K562 (cell line): ENCODE measurements around the gene BEST1. TPM values are rescaled to one million over a fixed set of nuclear protein-coding genes. Genes with fewer than 3 reads are reported as not detected.

Experiments used
- BRCA1 ChIP-seq, 2 experiments: fragments of 450-650 bp in 1 of 2; sonication (generic) in 1 of 2; formaldehyde crosslinking in 1 of 2; IDR thresholded peaks; 2 replicates each; pipeline versions ENCODE4 v1.5.0 to v1.6.1; 2017 to 2020; ENCODE audit warnings: mild to moderate bottlenecking in 1 of 2, missing genetic modification reagents in 1 of 2
- C11orf30 ChIP-seq: fragments of 450-650 bp; IDR thresholded peaks from 2 replicates; pipeline ENCODE4 v1.6.1; 2016; ENCODE audit warnings: low read depth, mild to moderate bottlenecking
- CEBPB ChIP-seq: fragments of 450-650 bp; IDR thresholded peaks from 2 replicates; pipeline ENCODE4 v1.6.1; 2016; ENCODE audit warnings: missing genetic modification characterization, missing compliant biosample characterization
- EP300 ChIP-seq: IDR thresholded peaks from 2 replicates; pipeline ENCODE4 v1.6.1; 2012; ENCODE audit warnings: low read length, improper control_type of control experiment
- FOXJ3 ChIP-seq: sonication (generic); formaldehyde crosslinking; IDR thresholded peaks from 2 replicates; pipeline ENCODE4 v1.4.0; 2020; ENCODE audit warnings: mild to moderate bottlenecking, missing genetic modification reagents
- PCBP2 ChIP-seq: fragments of 200-400 bp; formaldehyde crosslinking; IDR thresholded peaks from 2 replicates; pipeline ENCODE4 v1.6.1; 2018; ENCODE audit warnings: low read length, low read depth, mild to moderate bottlenecking, moderate library complexity; ENCODE audit not compliant: poor library complexity, severe bottlenecking
- POLR2G ChIP-seq: fragments of 200-400 bp; formaldehyde crosslinking; IDR thresholded peaks from 2 replicates; pipeline ENCODE4 v1.6.1; 2017; ENCODE audit warnings: low read depth, mild to moderate bottlenecking, antibody characterized with exemption, low read length, moderate library complexity
- RBFOX2 ChIP-seq: fragments of 200-400 bp; formaldehyde crosslinking; IDR thresholded peaks from 2 replicates; pipeline ENCODE4 v1.6.1; 2017; ENCODE audit warnings: low read depth, mild to moderate bottlenecking, low read length, moderate library complexity
- RFX7 ChIP-seq: fragments of 250-450 bp; sonication (Bioruptor Pico); IDR thresholded peaks from 2 replicates; pipeline ENCODE4 v1.5.1; 2021; ENCODE audit warnings: mild to moderate bottlenecking
- SMARCA4 ChIP-seq: fragments of 450-650 bp; IDR thresholded peaks from 2 replicates; pipeline ENCODE4 v1.6.1; 2016
- STAG1 ChIP-seq: sonication (generic); formaldehyde crosslinking; IDR thresholded peaks from 2 replicates; pipeline ENCODE4 v1.5.0; 2020; ENCODE audit warnings: missing genetic modification reagents, borderline replicate concordance
- TCFL5 ChIP-seq: fragments of 250-450 bp; sonication (Bioruptor Pico); conservative IDR thresholded peaks from 2 replicates; pipeline ENCODE4 v1.6.1; 2021; ENCODE audit warnings: mild to moderate bottlenecking, moderate library complexity, matching md5 sums
- YBX1 ChIP-seq: fragments of 450-650 bp; IDR thresholded peaks from 2 replicates; pipeline ENCODE4 v1.7.1; 2016; ENCODE audit warnings: mild to moderate bottlenecking
- ZEB2 ChIP-seq: fragments of 450-650 bp; IDR thresholded peaks from 2 replicates; pipeline ENCODE4 v1.6.1; 2016
- ZKSCAN3 ChIP-seq: fragments of 250-450 bp; sonication (Bioruptor Pico); IDR thresholded peaks from 2 replicates; pipeline ENCODE4 v1.4.0; 2020
- ZNF398 ChIP-seq: fragments of 250-450 bp; sonication (Bioruptor Pico); IDR thresholded peaks from 2 replicates; pipeline ENCODE4 v1.8.0; 2021; ENCODE audit warnings: moderate library complexity, mild to moderate bottlenecking, inconsistent platforms
- ZNF707 ChIP-seq: fragments of 250-450 bp; sonication (Bioruptor Pico); conservative IDR thresholded peaks from 2 replicates; pipeline ENCODE4 v1.8.0; 2022; ENCODE audit warnings: inconsistent platforms, mild to moderate bottlenecking, moderate library complexity
- ZNF79 ChIP-seq: fragments of 250-450 bp; sonication (Bioruptor Pico); IDR thresholded peaks from 2 replicates; pipeline ENCODE4 v1.4.0; 2020; ENCODE audit warnings: low read depth, mild to moderate bottlenecking, moderate library complexity
- polyA plus RNA-seq, 8 experiments: library from polyadenylated mRNA; depleted of rRNA in 4 of 8; stranded (reverse) in 5 of 8; unstranded in 3 of 8; fragments of >200 nt; fragmentation: Nextera tagmentation in 2 of 8; fragmentation: Illumina TruSeq in 1 of 8; extraction: Ambion mirVana in 2 of 8; extraction: Trizol in 1 of 8; gene quantifications; 2 replicates each; pipeline versions ENCODE4 v1.2.1 to v1.2.3, GENCODE V29; 2011 to 2014; ENCODE audit warnings: inconsistent platforms in 1 of 8, missing spikeins in 1 of 8
- total RNA-seq, 7 experiments: library from RNA; depleted of rRNA in 6 of 7; stranded (reverse); fragments of >200 nt in 6 of 7; fragmentation: Illumina TruSeq in 2 of 7; extraction: Trizol in 2 of 7; gene quantifications; 2 replicates each; pipeline versions ENCODE4 v1.2.1 to v1.2.3, GENCODE V29; 2011 to 2021; ENCODE audit warnings: low replicate concordance in 1 of 7
- TF ChIP-seq, protein P1 (sequence below): sonication (generic); formaldehyde crosslinking; IDR thresholded peaks from 2 replicates; pipeline ENCODE4 v1.8.0; 2023; ENCODE audit warnings: missing genetic modification reagents, mild to moderate bottlenecking, borderline replicate concordance
- TF ChIP-seq, protein P2 (sequence below), 2 experiments: fragments of 450-650 bp in 1 of 2; sonication (generic) in 1 of 2; formaldehyde crosslinking in 1 of 2; IDR thresholded peaks in 1 of 2; conservative IDR thresholded peaks in 1 of 2; 2 replicates each; pipeline versions ENCODE4 v1.6.1 to v1.8.1; 2016 to 2023; ENCODE audit warnings: mild to moderate bottlenecking in 2 of 2, moderate library complexity in 2 of 2, inconsistent platforms in 1 of 2, missing genetic modification reagents in 1 of 2
- TF ChIP-seq, protein P3 (sequence below): fragments of 450-650 bp; IDR thresholded peaks from 2 replicates; pipeline ENCODE4 v1.6.1; 2016

Gene BEST1
- total and polyA plus RNA-seq, 9 of the 15 experiments (the other 6 are each of a cell fraction or from before 2014, with no cell fraction given): 0.07 to 1.3 (median 0.40) TPM

- TF ChIP-seq C11orf30 (peak; percentile 19; the same call in 1 of the 2 replicates), STAG1 (CRISPR knock-in tag) (no peak), YBX1 (no peak), SMARCA4 (peak; percentile 45; the same call in 1 of the 2 replicates), ZNF79 (CRISPR knock-in tag) (no peak), ZNF707 (CRISPR knock-in tag) (no peak), ZEB2 (peak; percentile 92), RBFOX2 (no peak), ZKSCAN3 (CRISPR knock-in tag) (no peak), BRCA1 (IDR thresholded peaks at IDR 0.05) (no peak), BRCA1 (CRISPR knock-in tag; IDR thresholded peaks at IDR 0.05) (no peak), POLR2G (no peak), TCFL5 (CRISPR knock-in tag) (no peak), EP300 (no peak; the same call in 1 of the 2 replicates), ZNF398 (no peak), PCBP2 (no peak), FOXJ3 (CRISPR knock-in tag) (no peak), CEBPB (tag) (peak; percentile 76), RFX7 (no peak)
- TF ChIP-seq, protein P1, sequence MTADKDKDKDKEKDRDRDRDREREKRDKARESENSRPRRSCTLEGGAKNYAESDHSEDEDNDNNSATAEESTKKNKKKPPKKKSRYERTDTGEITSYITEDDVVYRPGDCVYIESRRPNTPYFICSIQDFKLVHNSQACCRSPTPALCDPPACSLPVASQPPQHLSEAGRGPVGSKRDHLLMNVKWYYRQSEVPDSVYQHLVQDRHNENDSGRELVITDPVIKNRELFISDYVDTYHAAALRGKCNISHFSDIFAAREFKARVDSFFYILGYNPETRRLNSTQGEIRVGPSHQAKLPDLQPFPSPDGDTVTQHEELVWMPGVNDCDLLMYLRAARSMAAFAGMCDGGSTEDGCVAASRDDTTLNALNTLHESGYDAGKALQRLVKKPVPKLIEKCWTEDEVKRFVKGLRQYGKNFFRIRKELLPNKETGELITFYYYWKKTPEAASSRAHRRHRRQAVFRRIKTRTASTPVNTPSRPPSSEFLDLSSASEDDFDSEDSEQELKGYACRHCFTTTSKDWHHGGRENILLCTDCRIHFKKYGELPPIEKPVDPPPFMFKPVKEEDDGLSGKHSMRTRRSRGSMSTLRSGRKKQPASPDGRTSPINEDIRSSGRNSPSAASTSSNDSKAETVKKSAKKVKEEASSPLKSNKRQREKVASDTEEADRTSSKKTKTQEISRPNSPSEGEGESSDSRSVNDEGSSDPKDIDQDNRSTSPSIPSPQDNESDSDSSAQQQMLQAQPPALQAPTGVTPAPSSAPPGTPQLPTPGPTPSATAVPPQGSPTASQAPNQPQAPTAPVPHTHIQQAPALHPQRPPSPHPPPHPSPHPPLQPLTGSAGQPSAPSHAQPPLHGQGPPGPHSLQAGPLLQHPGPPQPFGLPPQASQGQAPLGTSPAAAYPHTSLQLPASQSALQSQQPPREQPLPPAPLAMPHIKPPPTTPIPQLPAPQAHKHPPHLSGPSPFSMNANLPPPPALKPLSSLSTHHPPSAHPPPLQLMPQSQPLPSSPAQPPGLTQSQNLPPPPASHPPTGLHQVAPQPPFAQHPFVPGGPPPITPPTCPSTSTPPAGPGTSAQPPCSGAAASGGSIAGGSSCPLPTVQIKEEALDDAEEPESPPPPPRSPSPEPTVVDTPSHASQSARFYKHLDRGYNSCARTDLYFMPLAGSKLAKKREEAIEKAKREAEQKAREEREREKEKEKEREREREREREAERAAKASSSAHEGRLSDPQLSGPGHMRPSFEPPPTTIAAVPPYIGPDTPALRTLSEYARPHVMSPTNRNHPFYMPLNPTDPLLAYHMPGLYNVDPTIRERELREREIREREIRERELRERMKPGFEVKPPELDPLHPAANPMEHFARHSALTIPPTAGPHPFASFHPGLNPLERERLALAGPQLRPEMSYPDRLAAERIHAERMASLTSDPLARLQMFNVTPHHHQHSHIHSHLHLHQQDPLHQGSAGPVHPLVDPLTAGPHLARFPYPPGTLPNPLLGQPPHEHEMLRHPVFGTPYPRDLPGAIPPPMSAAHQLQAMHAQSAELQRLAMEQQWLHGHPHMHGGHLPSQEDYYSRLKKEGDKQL (CRISPR knock-in tag): no peak
- TF ChIP-seq, protein P2, sequence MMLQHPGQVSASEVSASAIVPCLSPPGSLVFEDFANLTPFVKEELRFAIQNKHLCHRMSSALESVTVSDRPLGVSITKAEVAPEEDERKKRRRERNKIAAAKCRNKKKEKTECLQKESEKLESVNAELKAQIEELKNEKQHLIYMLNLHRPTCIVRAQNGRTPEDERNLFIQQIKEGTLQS (IDR thresholded peaks at IDR 0.05): peak; percentile 85
- TF ChIP-seq, protein P2 (CRISPR knock-in tag; conservative IDR thresholded peaks at IDR 0.05): no peak
- TF ChIP-seq, protein P3, sequence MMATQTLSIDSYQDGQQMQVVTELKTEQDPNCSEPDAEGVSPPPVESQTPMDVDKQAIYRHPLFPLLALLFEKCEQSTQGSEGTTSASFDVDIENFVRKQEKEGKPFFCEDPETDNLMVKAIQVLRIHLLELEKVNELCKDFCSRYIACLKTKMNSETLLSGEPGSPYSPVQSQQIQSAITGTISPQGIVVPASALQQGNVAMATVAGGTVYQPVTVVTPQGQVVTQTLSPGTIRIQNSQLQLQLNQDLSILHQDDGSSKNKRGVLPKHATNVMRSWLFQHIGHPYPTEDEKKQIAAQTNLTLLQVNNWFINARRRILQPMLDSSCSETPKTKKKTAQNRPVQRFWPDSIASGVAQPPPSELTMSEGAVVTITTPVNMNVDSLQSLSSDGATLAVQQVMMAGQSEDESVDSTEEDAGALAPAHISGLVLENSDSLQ: no peak
Measured at GRCh38 chr11:61959114-61959513, 9.0 kb downstream of the BEST1 start (continued).
